Measurements from ENCODE around the gene SKIC2.
"Not testable (repeated sequence)": the region's sequence is repeated elsewhere in the genome, so short reads cannot be mapped to it uniquely, and the experiment has no call there.

SKIC2 gene

GRCh38 chr6:32004864-32005537, 46.0 kb downstream of the SKIC2 start:
- ATAC-seq, result peak; percentile 50
- not testable (repeated sequence) for DNase-seq

- not testable (repeated sequence) for DNase-seq, ATAC-seq
Observed at GRCh38 chr6:32005538-32005880, 46.5 kb downstream of the SKIC2 start.

GRCh38 chr6:32005991-32006529, 47.1 kb downstream of the SKIC2 start:
- ATAC-seq, result not testable (repeated sequence)

GRCh38 chr6:32007086-32007485, 48.1 kb downstream of the SKIC2 start:
- ATAC-seq, DNase-seq: not testable (repeated sequence)

More at GRCh38 chr6:32005991-32006529, 47.1 kb downstream of the SKIC2 start:
- DNase-seq, result not testable (repeated sequence)

- ATAC-seq, DNase-seq: not testable (repeated sequence)
Observed at GRCh38 chr6:32008037-32008436, 49.1 kb downstream of the SKIC2 start.

GRCh38 chr6:32008616-32009015, 49.6 kb downstream of the SKIC2 start:
- not testable (repeated sequence) for ATAC-seq, DNase-seq

- not testable (repeated sequence) for DNase-seq, ATAC-seq
Observed at GRCh38 chr6:32009537-32009936, 50.6 kb downstream of the SKIC2 start.

GRCh38 chr6:32010856-32011530, 52.0 kb downstream of the SKIC2 start:
- not testable (repeated sequence) for ATAC-seq, DNase-seq

- not testable (repeated sequence) for DNase-seq, ATAC-seq
Observed at GRCh38 chr6:32012941-32013617, 54.1 kb downstream of the SKIC2 start.

GRCh38 chr6:32013738-32014137, 54.8 kb downstream of the SKIC2 start:
- not testable (repeated sequence) for DNase-seq, ATAC-seq

- not testable (repeated sequence) for DNase-seq, ATAC-seq
Observed at GRCh38 chr6:32014547-32014946, 55.6 kb downstream of the SKIC2 start, which contains the start of gene C4B. C4B (plus strand) TSS chr6:32014795; CDS start chr6:32014846, 51 bp downstream.

All from stimulated activated naive CD8-positive, alpha-beta T cell treated with anti-CD3 and anti-CD28 coated beads, Interleukin-15, Interleukin-2, amounts not matched to agents 100 U/mL and 50 U/mL, for 24 hours (primary cell).